Psoas muscle (tissue), 8 donors: ENCODE data around the gene TMEM61. TPM values are rescaled to one million over a fixed set of nuclear protein-coding genes. Genes with fewer than 3 reads are reported as not detected.
A peak's percentile ranks its signal among the peaks of the same experiment; 100 is the strongest.

ENCODE experiments used
- ATAC-seq, 4 donors: fragments of 200-7000 bp; cut with Tn5 transposase; one replicate each; pipeline ENCODE4 v1.9.1; 2020; ENCODE audit warnings: moderate library complexity in 3 of 4, mild to moderate bottlenecking in 2 of 4
- DNase-seq, 2 donors: peaks; one replicate each; pipeline ENCODE4 v3.0.0-alpha.2; 2020
- H3K27ac ChIP-seq: fragments of 200-600 bp; one replicate; pipeline ENCODE4 v1.8.0; 2022
- H3K27me3 ChIP-seq, 3 donors: fragments of 200-600 bp in 1 of 3; one replicate each; pipeline versions ENCODE4 v1.6.1 to v1.8.0; 2013 to 2022; ENCODE audit warnings: low read length in 2 of 3, mild to moderate bottlenecking in 2 of 3, moderate library complexity in 1 of 3; ENCODE audit not compliant: insufficient read depth in 3 of 3
- H3K36me3 ChIP-seq, 2 donors: fragments of 200-600 bp in 1 of 2; one replicate each; pipeline versions ENCODE4 v1.6.1 to v1.8.0; 2013 to 2022; ENCODE audit warnings: low read depth in 1 of 2, mild to moderate bottlenecking in 1 of 2, moderate library complexity in 1 of 2; ENCODE audit not compliant: insufficient read depth in 1 of 2
- H3K4me1 ChIP-seq: fragments of 200-600 bp; one replicate; pipeline ENCODE4 v1.8.0; 2022
- H3K4me3 ChIP-seq: fragments of 200-600 bp; one replicate; pipeline ENCODE4 v1.8.0; 2022; ENCODE audit warnings: mild to moderate bottlenecking
- H3K9me3 ChIP-seq: fragments of 200-600 bp; one replicate; pipeline ENCODE4 v1.8.0; 2022
- CTCF ChIP-seq: fragments of 200-600 bp; IDR thresholded peaks from one replicate; pipeline ENCODE4 v1.8.0; 2022; ENCODE audit warnings: antibody characterized with exemption
- WGBS, 3 donors: extraction: QIAGEN DNeasy Blood & Tissue Kit; methylation state at CpG; one replicate each; pipeline versions ENCODE4 v1.1.6 to v1.1.7; 2013; 5-methylcytosine and 5-hydroxymethylcytosine counted together
- intact Hi-C, 2 donors: fragments of 100-400 bp; cut with DNase I; formaldehyde crosslinking; loops; one replicate each; pipeline versions ENCODE4 v1.11.0 to v1.14.2; 2022
- polyA plus RNA-seq, 3 donors: library from polyadenylated mRNA; stranded (reverse); fragments of 200-250 nt; gene quantifications; one replicate each; pipeline ENCODE4 v1.2.3, GENCODE V29; 2013
- total RNA-seq, 4 donors: library from RNA; stranded (reverse); fragmentation: NEBNext Ultra II Directional in 2 of 4; extraction: Animal tissue kit (Norgen Biotek cat#: 25700) in 2 of 4; gene quantifications; one replicate each; pipeline versions ENCODE4 v1.2.1 to v1.2.4, GENCODE V29; 2021 to 2023
- donor health status: healthy with polysubstance abuse.
- donor health status: DM: no; HTN: no; CAD: no; lungs with moderate emphysema.
- donor health status: Bipolar disorder and iron deficiency.
- donor health status: healthy.
- donor health status: DM: yes; HTN: yes; CAD: no.
- donor health status: DM: no; HTN: no; CAD: no.
- donor health status: DM: no; HTN: no; CAD: no.
- donor health status: DM: yes; HTN: yes; CAD: no.

TMEM61 gene
- total and polyA plus RNA-seq, 7 donors, result 0.05 to 0.54 (median 0.25) TPM; not detected in 1

- Histone ChIP-seq H3K4me1 (peaks cover 5% of the 10 kb centered on the region), H3K27ac (no peak overlapping the region), H3K9me3 (no peaks in the 10 kb centered on the region), H3K36me3 (no peaks in the 10 kb centered on the region), H3K4me3 (peak overlapping the region; percentile 24), H3K27me3 (no peaks in the 10 kb centered on the region)
- ATAC-seq, result peak; percentile 93 to 98 (median 96)
- TF ChIP-seq CTCF, result no peak
- 20 to 39% (median 23%) methylated on average over 7 of the region's 7 CpGs for WGBS, 3 donors
- intact Hi-C loops, result no loop called here
- DNase-seq, result peak; percentile 62 to 77
Measured at GRCh38 chr1:54965624-54966340, 14.6 kb upstream of the TMEM61 start.

GRCh38 chr1:54967372-54967771 lies 13.1 kb upstream of the TMEM61 start:
- H3K4me3 ChIP-seq, result no peak overlapping the region
- ATAC-seq, result no peak
- H3K9me3 ChIP-seq, result no peaks in the 10 kb centered on the region
- H3K36me3 ChIP-seq, result no peaks in the 10 kb centered on the region
- 77 to 81% (median 81%) methylated on average over 5 of the region's 5 CpGs for WGBS, 3 donors
- no peaks in the 10 kb centered on the region for H3K27me3 ChIP-seq
- intact Hi-C loops, result no loop called here
- TF ChIP-seq CTCF, result no peak
- DNase-seq, result no peak
- no peak overlapping the region for H3K27ac ChIP-seq
- peaks cover 16% of the 10 kb centered on the region for H3K4me1 ChIP-seq

GRCh38 chr1:54968551-54968950 lies 11.9 kb upstream of the TMEM61 start:
- Histone ChIP-seq H3K27me3 (no peaks in the 10 kb centered on the region), H3K36me3 (no peaks in the 10 kb centered on the region), H3K27ac (no peak overlapping the region), H3K4me1 (peaks cover 28% of the 10 kb centered on the region), H3K4me3 (no peak overlapping the region), H3K9me3 (no peaks in the 10 kb centered on the region)
- intact Hi-C loops, result no loop called here
- no peak for ATAC-seq
- WGBS, 3 donors, result 50 to 64% (median 56%) methylated on average over 4 of the region's 4 CpGs
- no peak for TF ChIP-seq CTCF
- DNase-seq, result no peak

- intact Hi-C loops, result no loop called here
- Histone ChIP-seq H3K9me3 (no peaks in the 10 kb centered on the region), H3K4me1 (peaks cover 31% of the 10 kb centered on the region), H3K36me3 (no peaks in the 10 kb centered on the region), H3K27me3 (no peaks in the 10 kb centered on the region), H3K27ac (no peak overlapping the region), H3K4me3 (no peak overlapping the region)
- ATAC-seq (no peak), DNase-seq (no peak)
- 90 to 95% (median 91%) methylated on average over 1 of the region's 1 CpG for WGBS, 3 donors
- TF ChIP-seq CTCF, result no peak
Measured at GRCh38 chr1:54969879-54970278, 10.5 kb upstream of the TMEM61 start.

- Histone ChIP-seq H3K4me1 (peaks cover 27% of the 10 kb centered on the region), H3K9me3 (no peaks in the 10 kb centered on the region), H3K4me3 (no peak overlapping the region), H3K27me3 (no peaks in the 10 kb centered on the region), H3K36me3 (no peaks in the 10 kb centered on the region), H3K27ac (peak overlapping the region; percentile 50)
- WGBS, 3 donors, result 86 to 94% (median 92%) methylated on average over 5 of the region's 5 CpGs
- no peak for TF ChIP-seq CTCF
- no peak for ATAC-seq
- DNase-seq, result no peak
- intact Hi-C loops, result no loop called here
Measured at GRCh38 chr1:54970901-54971300, 9.5 kb upstream of the TMEM61 start.
